Measurements from ENCODE around the gene DNAH14. TPM values are rescaled to one million over a fixed set of nuclear protein-coding genes. Genes with fewer than 3 reads are reported as not detected.

DNAH14 gene
- total and polyA plus RNA-seq, 12 donors, result 7.6 to 25.3 (median 16.5) TPM

DNA sequence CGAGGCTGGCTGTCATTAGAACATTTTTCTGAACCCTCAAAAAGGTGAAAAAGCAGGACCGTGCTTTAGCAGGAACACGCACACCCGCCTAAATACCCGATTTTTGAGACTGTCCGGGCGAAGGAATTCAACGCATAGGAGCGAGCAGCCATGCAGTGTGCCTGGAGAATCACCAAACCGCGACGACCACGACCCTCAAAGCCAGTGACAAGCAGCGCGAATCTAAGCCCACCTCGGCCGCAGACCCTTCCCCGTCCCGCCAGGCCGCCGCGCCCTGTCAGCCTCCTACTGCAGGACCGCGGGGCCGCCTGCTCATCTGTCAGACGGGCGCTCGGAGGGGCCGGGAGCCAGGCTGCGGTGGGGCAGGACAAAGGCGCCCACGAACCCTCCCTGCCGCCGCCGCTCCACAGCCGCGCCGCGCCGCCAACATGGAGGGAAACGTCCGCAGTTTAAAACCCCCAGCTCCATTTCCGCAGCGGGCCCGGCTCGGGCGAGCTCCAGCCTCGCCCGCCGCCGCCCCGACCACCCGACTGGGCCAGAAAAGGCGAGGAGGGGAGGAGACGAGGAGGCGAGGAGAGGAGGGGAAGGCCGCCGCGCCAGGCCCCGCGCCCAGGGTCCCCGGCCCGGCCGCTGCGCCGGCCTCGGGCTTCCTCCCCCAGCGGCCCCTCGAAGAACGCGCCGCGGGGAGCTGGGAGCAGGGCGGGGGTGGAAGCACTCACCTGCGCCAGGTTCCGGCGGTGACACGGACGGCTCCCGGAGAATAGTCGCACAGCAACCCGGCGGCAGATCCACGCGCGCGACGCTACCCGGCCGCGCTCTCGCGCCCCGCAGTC, 498.0 kb downstream of the DNAH14 start, which contains the start of gene LBR:
LBR (minus strand) TSS at position 804 of the 833 bp plus-strand sequence. CDS start 3,963 bp downstream, outside the sequence.
- peak in 3 of 7 donors; percentile 30 to 48 (median 38) for DNase-seq
- intact Hi-C loops (cut with DNase I), result no loop called here
- Histone ChIP-seq H3K4me1 (replicated peaks in 1 of 2) (peaks cover 0 to 40% of the 10 kb centered on the region in 2 donors), H3K27ac (peak within 1 kb of the TSS; percentile 1 to 90 (median 80)), H3K36me3 (replicated peaks in 1 of 2) (no peaks in the 10 kb centered on the region), H3K27me3 (no peaks in the 10 kb centered on the region), H3K9me3 (replicated peaks in 1 of 3) (no peaks in the 10 kb centered on the region), H3K4me3 (peak within 1 kb of the TSS; percentile 53 to 94 (median 84))
- TF ChIP-seq POLR2A (IDR thresholded peaks at IDR 0.05), result peak in 1 of 2 donors; percentile 46
- TF ChIP-seq, protein P1, sequence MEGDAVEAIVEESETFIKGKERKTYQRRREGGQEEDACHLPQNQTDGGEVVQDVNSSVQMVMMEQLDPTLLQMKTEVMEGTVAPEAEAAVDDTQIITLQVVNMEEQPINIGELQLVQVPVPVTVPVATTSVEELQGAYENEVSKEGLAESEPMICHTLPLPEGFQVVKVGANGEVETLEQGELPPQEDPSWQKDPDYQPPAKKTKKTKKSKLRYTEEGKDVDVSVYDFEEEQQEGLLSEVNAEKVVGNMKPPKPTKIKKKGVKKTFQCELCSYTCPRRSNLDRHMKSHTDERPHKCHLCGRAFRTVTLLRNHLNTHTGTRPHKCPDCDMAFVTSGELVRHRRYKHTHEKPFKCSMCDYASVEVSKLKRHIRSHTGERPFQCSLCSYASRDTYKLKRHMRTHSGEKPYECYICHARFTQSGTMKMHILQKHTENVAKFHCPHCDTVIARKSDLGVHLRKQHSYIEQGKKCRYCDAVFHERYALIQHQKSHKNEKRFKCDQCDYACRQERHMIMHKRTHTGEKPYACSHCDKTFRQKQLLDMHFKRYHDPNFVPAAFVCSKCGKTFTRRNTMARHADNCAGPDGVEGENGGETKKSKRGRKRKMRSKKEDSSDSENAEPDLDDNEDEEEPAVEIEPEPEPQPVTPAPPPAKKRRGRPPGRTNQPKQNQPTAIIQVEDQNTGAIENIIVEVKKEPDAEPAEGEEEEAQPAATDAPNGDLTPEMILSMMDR (IDR thresholded peaks at IDR 0.05), result no peak
- WGBS, 4 donors, result 0 to 2% (median 0%) methylated on average over 2 to 93 of the region's 94 CpGs

DNA sequence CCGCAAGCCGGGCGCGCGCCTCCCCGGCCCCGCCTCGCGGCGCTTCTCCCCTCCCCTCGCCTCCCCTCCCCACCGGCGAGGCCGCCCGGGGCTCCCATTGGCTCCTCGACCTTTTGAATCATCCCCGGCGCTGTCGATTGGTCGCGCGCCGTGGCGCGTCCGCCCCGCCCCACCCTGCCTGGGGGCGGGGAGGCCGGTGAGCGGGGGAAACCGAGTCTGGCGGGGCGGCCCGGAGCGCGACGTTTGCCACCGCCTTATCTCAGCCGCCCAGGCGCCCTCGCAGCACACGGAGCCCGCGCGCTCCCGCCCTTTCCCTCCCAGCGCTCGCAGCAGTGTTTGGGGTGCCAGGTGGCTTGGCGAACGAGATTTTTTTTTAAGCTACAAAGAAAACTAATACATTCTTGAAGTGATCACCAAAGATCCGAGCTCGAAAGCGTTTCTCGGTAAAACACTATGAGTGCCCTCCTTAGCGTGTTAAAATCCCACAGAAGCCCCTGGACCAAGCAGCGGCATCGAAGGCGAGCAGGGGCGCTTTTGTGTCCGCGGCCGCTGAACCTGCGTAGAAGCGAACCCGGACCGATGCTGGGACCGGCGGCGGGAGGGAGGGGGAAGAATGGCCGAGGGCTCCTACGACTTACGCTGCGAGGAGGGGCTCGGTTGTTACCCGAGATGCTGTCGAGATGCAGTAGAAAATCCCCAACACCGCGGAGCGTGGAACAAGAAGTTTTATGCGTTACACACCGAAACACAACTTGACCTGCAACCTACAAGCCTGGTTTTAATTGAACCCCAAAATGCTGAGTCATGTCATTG, 498.8 kb downstream of the DNAH14 start:
- Histone ChIP-seq H3K4me3 (peak overlapping the region; percentile 53 to 94 (median 84)), H3K27ac (peak overlapping the region; percentile 1 to 90 (median 80)), H3K9me3 (replicated peaks in 1 of 3) (no peaks in the 10 kb centered on the region), H3K36me3 (replicated peaks in 1 of 2) (no peaks in the 10 kb centered on the region), H3K27me3 (no peaks in the 10 kb centered on the region), H3K4me1 (replicated peaks in 1 of 2) (peaks cover 0 to 37% of the 10 kb centered on the region in 2 donors)
- WGBS, 4 donors, result 0 to 1% (median 0%) methylated on average over 34 to 81 of the region's 81 CpGs
- peak in 1 of 2 donors; percentile 52 for TF ChIP-seq POLR2A (IDR thresholded peaks at IDR 0.05)
- TF ChIP-seq, protein P1 (IDR thresholded peaks at IDR 0.05), result no peak
- intact Hi-C loops (cut with DNase I), result no loop called here
- peak; percentile 86 to 95 (median 89) for DNase-seq

DNA sequence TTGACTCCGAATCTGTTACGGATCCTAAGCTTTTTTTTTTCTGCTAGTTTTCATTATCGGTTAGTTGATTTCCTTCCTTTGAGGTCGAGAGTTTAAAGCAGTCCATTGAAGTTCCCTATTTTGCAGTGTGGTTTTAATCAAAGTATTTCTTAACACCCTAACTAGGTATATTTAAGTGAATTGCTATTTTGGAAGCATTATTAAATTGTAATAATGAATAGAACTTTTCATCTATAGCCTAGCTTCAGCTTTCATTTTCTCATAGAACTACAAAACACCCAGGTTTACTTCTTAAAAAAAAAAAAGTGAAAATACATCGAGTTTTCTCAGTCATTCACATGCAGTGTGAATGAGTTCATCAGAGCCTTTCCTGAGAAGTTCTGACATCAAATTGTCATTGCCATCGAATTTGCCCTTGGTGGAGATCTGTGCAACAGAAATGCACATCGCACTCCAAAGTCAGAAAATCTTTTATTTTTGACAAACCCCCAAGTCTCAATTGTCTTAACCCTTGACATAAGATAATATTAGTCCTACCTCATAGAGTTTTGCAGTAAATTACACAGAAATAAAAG, 499.5 kb downstream of the DNAH14 start:
- DNase-seq, result no peak
- H3K4me3 ChIP-seq, result peak overlapping the region; percentile 53 to 94 (median 84)
- H3K27ac ChIP-seq, result peak overlapping the region in 4 of 5 donors; percentile 70 to 90 (median 84)
- peaks cover 0 to 31% of the 10 kb centered on the region in 2 donors for H3K4me1 ChIP-seq (replicated peaks in 1 of 2)
- WGBS, 4 donors, result 13 to 17% (median 16%) methylated on average over 7 of the region's 7 CpGs
- no peaks in the 10 kb centered on the region for H3K36me3 ChIP-seq (replicated peaks in 1 of 2)
- H3K27me3 ChIP-seq, result no peaks in the 10 kb centered on the region
- no peaks in the 10 kb centered on the region for H3K9me3 ChIP-seq (replicated peaks in 1 of 3)
- TF ChIP-seq POLR2A (IDR thresholded peaks at IDR 0.05), result no peak
- TF ChIP-seq, protein P1 (IDR thresholded peaks at IDR 0.05), result no peak
- intact Hi-C loops (cut with DNase I), result no loop called here

Data from adrenal gland (tissue), 12 donors.